ENCODE measurements around the gene PASK. TPM values are rescaled to one million over a fixed set of nuclear protein-coding genes. Genes with fewer than 3 reads are reported as not detected.

The PASK gene
- total RNA-seq, 1 experiment from 2014 or later: 80.9 TPM

- TF ChIP-seq ZNF317 (CRISPR knock-in tag; IDR thresholded peaks at IDR 0.05; ENCODE audit: borderline replicate concordance, low read depth) (no peak), ATF2 (CRISPR knock-in tag; IDR thresholded peaks at IDR 0.05; ENCODE audit: borderline replicate concordance, low read depth) (no peak), ZBTB43 (CRISPR knock-in tag; IDR thresholded peaks at IDR 0.05) (no peak), HMGXB4 (CRISPR knock-in tag; IDR thresholded peaks at IDR 0.05) (no peak), OVOL2 (CRISPR knock-in tag; IDR thresholded peaks at IDR 0.05; ENCODE audit: borderline replicate concordance) (no peak)
Measured at GRCh38 chr2:241194811-241195210, 45.5 kb upstream of the PASK start (continued).

- POLR2A ChIA-PET: no interaction called here
- H3K27me3 Mint-ChIP-seq (ENCODE audit: low read depth): no peaks in the 10 kb centered on the region
- CTCF ChIA-PET: no interaction called here
- no peaks in the 10 kb centered on the region for H3K9me3 Mint-ChIP-seq
- ATAC-seq (no peak), DNase-seq (ENCODE audit: low spot score) (no peak)
- no peaks in the 10 kb centered on the region for H3K36me3 Mint-ChIP-seq
- no peak for TF ChIP-seq ZNF416 (CRISPR knock-in tag; IDR thresholded peaks at IDR 0.05)
- TF ChIP-seq ZNF317 (CRISPR knock-in tag; IDR thresholded peaks at IDR 0.05; ENCODE audit: borderline replicate concordance, low read depth): no peak
- TF ChIP-seq OVOL2 (CRISPR knock-in tag; IDR thresholded peaks at IDR 0.05; ENCODE audit: borderline replicate concordance): no peak
- no peak for TF ChIP-seq FOXP4 (CRISPR knock-in tag; IDR thresholded peaks at IDR 0.05)
- no peak for TF ChIP-seq SMAD4 (CRISPR knock-in tag; IDR thresholded peaks at IDR 0.05)
- no peak for TF ChIP-seq MXD4 (CRISPR knock-in tag; IDR thresholded peaks at IDR 0.05; ENCODE audit: borderline replicate concordance)
- TF ChIP-seq ZNF138 (CRISPR knock-in tag; conservative IDR thresholded peaks at IDR 0.05): no peak
- no peak for TF ChIP-seq TCF7 (CRISPR knock-in tag; IDR thresholded peaks at IDR 0.05; ENCODE audit: low read depth)
- no peak overlapping the region for H3K4me3 Mint-ChIP-seq
- H3K27ac Mint-ChIP-seq: no peak overlapping the region
- H3K4me1 Mint-ChIP-seq: peaks cover 3% of the 10 kb centered on the region; the same call in 1 of the 2 replicates
Measured at GRCh38 chr2:241193271-241193670, 44.0 kb upstream of the PASK start.

GRCh38 chr2:241191081-241191480 is 41.8 kb upstream of the PASK start:
- Mint-ChIP-seq H3K4me1 (peaks cover 10% of the 10 kb centered on the region), H3K4me3 (no peak overlapping the region), H3K9me3 (no peaks in the 10 kb centered on the region), H3K27me3 (ENCODE audit: low read depth) (no peaks in the 10 kb centered on the region), H3K27ac (no peak overlapping the region), H3K36me3 (no peaks in the 10 kb centered on the region)
- CTCF ChIA-PET: no interaction called here
- ATAC-seq (no peak), DNase-seq (ENCODE audit: low spot score) (no peak)
- POLR2A ChIA-PET: no interaction called here
- no peak for TF ChIP-seq ZNF232 (CRISPR knock-in tag; IDR thresholded peaks at IDR 0.05)
- TF ChIP-seq ZBTB21 (CRISPR knock-in tag; IDR thresholded peaks at IDR 0.05; ENCODE audit: borderline replicate concordance): no peak
- no peak for TF ChIP-seq RORB (CRISPR knock-in tag; IDR thresholded peaks at IDR 0.05)
- no peak for TF ChIP-seq NR1H2 (CRISPR knock-in tag; IDR thresholded peaks at IDR 0.05)
- TF ChIP-seq ZNF219 (CRISPR knock-in tag; IDR thresholded peaks at IDR 0.05; ENCODE audit: borderline replicate concordance): no peak
- no peak for TF ChIP-seq ZNF532 (CRISPR knock-in tag; IDR thresholded peaks at IDR 0.05; ENCODE audit: borderline replicate concordance)
- TF ChIP-seq FOXK1 (CRISPR knock-in tag; IDR thresholded peaks at IDR 0.05): no peak
- TF ChIP-seq PRDM15 (CRISPR knock-in tag; IDR thresholded peaks at IDR 0.05): no peak
- TF ChIP-seq NR3C1 (CRISPR knock-in tag; conservative IDR thresholded peaks at IDR 0.05; ENCODE audit: low read depth): no peak
